LNCaP clone FGC (cell line): Measurements from ENCODE around the gene XPR1.

ENCODE experiments used
- DNase-seq: peaks from one replicate; pipeline ENCODE4 v3.0.0-alpha.2; 2011; ENCODE audit warnings: low read depth
- H3K4me3 ChIP-seq: 2 replicates; pipeline ENCODE4 v1.5.1; 2011; ENCODE audit warnings: mild to moderate bottlenecking, low read depth, low read length, control low read depth
- TF ChIP-seq, protein P1 (sequence below): IDR thresholded peaks from 2 replicates; pipeline ENCODE4 v1.5.1; 2012; ENCODE audit warnings: mild to moderate bottlenecking; ENCODE audit not compliant: control insufficient read depth, insufficient read depth; ENCODE audit errors: extremely low read depth

Gene XPR1

DNA sequence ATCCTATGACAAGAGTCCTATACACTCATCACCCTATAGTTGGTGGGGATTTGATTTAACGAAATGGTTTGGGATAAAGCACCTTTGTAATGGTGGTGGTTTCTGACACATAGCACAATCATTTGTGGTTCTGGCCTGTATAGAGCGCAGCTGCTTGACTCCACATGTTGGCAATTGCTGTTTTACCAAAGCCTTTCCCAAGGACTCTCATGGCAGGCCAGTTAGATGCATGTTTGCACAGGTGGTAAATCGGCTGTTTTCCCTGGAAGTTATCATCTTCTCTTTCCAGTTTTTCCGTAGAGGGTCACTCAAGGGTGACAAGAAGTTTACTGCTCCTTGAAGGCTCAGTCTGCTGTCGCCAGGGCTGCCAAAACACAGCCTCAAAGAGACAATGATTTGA is 17.1 kb upstream of the XPR1 start:
- no peak overlapping the region for H3K4me3 ChIP-seq
- DNase-seq: peak; percentile 89
- TF ChIP-seq, protein P1, sequence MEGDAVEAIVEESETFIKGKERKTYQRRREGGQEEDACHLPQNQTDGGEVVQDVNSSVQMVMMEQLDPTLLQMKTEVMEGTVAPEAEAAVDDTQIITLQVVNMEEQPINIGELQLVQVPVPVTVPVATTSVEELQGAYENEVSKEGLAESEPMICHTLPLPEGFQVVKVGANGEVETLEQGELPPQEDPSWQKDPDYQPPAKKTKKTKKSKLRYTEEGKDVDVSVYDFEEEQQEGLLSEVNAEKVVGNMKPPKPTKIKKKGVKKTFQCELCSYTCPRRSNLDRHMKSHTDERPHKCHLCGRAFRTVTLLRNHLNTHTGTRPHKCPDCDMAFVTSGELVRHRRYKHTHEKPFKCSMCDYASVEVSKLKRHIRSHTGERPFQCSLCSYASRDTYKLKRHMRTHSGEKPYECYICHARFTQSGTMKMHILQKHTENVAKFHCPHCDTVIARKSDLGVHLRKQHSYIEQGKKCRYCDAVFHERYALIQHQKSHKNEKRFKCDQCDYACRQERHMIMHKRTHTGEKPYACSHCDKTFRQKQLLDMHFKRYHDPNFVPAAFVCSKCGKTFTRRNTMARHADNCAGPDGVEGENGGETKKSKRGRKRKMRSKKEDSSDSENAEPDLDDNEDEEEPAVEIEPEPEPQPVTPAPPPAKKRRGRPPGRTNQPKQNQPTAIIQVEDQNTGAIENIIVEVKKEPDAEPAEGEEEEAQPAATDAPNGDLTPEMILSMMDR: no peak

DNA sequence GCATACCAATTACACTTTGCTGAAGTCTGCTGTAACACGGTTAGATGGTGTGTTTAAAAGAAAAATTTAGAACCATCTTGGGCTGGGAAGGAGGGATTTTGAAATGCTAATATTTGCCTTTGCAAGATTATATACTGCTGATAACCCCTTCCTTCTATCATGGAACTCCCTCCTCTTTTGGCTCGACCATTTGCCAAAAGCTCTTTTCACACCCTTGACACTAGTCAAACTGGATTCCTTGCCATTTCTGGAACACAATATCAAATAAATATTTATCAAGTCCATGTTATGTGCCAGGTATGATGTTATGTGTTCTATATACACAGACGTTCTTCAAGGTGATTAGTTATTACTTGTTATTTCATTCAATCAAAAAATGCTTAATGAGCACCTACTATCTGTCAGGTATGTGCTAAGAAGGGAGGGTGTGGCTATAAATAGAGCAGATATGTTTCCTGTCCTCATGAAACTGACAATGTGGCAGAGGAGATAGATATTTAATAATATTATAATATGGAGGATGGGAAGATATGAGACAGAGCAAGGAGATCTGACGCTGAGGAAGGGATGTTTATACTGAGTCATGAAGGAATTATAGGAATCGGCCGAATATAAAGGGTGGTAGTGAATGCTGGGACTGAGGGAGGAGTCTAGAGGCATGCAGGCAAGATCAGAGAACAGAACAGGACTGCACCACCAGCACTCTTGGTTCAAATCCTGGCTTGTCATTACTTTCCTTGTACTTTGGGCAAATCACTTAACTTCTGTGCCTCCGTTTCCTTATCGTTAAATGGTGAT is 16.1 kb upstream of the XPR1 start:
- peak; percentile 98 for DNase-seq
- TF ChIP-seq, protein P1: no peak
- no peak overlapping the region for H3K4me3 ChIP-seq

DNA sequence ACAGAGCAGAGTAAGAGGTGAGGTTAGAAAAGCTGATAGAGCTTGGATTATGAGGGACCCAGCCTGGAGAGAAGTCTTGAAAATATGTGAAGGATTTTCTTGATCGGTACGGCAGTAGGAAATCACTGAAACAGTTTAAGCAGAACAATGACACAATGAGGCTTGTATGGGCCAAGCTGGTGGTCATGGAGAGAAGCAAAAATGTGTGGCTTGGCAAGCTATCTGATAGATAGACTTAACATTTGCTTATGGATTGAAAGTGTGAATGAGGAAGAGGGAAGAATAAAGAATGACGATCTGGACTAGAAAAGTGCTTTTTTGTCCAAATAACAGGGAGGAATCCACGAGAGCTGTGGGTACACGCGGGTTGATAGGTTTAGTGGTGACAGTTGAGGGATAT is 15.4 kb upstream of the XPR1 start:
- TF ChIP-seq, protein P1: no peak
- DNase-seq: no peak
- H3K4me3 ChIP-seq: no peak overlapping the region

DNA sequence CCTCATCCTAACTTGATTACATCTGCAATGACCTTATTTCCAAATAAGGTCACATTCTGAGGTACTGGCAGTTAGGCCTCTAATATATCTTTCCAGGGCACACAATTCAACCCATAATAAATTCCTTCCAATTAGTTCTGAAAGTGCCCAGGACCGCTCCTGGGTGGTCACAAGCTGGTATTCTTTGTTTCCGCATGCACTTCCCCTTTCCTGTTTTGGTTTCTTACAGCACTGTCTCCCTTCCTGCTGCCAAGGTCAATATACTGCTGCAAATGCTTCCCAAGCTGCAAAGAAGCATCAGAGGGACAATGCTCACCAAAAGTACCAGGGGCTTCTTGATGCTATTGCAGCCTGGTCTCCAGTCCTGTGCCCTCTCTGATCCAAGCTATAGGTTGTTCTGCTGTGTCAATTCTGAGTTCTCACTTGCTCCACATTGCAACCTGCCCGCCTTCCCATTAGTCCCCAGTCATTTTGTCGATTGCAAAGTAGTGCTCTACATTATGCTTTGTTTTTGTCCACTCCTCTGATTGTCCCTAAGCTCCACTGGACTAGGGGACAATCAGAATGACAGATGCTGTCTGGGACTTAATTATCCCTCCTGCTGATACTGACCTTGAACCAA is 13.9 kb upstream of the XPR1 start:
- DNase-seq: no peak
- no peak overlapping the region for H3K4me3 ChIP-seq
- TF ChIP-seq, protein P1: no peak

DNA sequence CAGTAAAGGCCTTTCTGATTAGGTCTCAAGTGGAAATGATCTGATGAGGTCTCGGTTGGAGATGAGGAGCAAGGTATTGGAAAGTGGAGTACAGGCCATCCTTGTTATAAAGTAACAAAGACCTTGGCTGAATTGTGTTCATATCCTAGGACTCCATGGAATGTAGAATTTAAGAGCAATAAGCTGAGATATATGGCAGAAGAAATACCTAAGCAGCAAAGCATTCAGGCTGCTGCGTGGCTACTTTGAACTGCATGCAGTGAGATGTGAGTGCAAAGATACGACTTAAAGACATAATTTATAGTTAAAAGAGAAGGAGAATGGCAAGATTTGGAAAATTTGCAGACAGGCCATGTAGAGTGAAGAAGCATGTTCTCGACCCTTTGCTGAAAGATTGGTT is 11.2 kb upstream of the XPR1 start:
- TF ChIP-seq, protein P1: no peak
- H3K4me3 ChIP-seq: no peak overlapping the region
- no peak for DNase-seq

DNA sequence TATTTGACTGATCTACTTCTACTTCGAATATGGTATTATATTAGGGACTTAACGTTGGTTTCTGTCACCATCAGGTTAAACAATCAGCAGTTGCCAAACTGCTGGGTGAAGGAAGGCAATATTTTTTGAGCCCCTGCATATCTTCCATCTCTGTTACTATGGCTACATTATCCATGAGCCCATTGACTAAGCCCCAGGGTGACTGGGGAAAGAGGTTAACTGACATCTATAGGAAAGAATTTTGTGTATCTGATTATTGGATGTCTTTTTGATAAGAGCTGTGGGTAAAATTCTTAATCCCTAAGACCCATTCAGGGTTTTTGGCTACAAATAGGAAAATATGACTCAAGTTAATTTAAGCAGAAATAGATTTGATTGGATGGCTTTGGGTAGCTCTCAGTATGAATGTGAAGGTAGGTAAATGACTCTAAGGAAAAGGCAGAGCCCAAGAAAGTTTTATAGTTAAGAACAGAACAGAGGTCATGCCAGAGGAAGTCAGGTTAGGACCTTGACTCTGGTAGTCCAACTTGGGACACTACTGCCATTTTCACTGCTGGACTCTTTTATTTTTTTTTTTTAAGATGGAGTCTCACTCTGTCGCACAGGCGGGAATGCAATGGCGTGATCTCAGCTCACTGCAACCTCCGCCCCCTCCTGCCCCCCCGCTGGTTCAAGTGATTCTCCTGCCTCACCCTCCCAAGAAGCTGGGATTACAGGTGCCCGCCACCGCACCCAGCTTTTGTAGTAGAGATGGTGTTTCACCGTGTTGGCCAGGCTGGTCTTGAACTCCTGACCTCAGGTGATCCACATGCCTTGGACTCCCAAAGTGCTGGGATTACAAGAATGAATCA is 8.9 kb upstream of the XPR1 start:
- DNase-seq: no peak
- TF ChIP-seq, protein P1: no peak
- no peak overlapping the region for H3K4me3 ChIP-seq
